DND-41 (cell line): ENCODE results near the gene CARM1.

Source experiments
- CTCF ChIP-seq: IDR thresholded peaks from 2 replicates; pipeline ENCODE4 v1.5.1; 2012; ENCODE audit warnings: borderline replicate concordance, low read length, moderate library complexity, mild to moderate bottlenecking; ENCODE audit not compliant: poor library complexity, severe bottlenecking; ENCODE audit errors: extremely low read depth
- EZH2 ChIP-seq: IDR thresholded peaks from 3 replicates; pipeline ENCODE4 v1.6.1; 2012; ENCODE audit warnings: borderline replicate concordance, low read depth, mild to moderate bottlenecking, moderate library complexity, low read length, inconsistent platforms; ENCODE audit not compliant: severe bottlenecking

GRCh38 chr19:10832939-10833296 is 38.4 kb upstream of the CARM1 start:
- TF ChIP-seq CTCF (no peak), EZH2 (no peak)
